ENCODE measurements around the gene TAS2R38.

DNA sequence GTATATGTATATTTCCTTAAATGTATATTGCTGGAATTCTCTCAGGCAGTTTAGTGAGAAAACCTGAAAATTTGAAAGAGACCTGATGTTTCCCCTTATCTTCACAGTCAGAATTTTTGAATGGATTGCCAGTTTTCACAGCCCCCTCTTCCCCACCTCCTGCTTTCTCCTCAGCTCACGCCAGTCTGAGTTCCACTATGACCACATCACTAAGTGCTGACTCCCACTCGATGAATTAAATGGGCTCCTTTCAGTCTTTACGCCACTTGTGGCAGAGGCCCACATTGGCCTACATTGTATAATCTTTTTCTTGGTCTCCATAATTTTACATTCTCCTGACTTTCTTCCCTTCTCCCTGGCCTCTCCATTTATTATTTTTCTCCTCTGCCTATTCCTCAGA, 23.7 kb downstream of the TAS2R38 start:
- TF ChIP-seq, protein P1, sequence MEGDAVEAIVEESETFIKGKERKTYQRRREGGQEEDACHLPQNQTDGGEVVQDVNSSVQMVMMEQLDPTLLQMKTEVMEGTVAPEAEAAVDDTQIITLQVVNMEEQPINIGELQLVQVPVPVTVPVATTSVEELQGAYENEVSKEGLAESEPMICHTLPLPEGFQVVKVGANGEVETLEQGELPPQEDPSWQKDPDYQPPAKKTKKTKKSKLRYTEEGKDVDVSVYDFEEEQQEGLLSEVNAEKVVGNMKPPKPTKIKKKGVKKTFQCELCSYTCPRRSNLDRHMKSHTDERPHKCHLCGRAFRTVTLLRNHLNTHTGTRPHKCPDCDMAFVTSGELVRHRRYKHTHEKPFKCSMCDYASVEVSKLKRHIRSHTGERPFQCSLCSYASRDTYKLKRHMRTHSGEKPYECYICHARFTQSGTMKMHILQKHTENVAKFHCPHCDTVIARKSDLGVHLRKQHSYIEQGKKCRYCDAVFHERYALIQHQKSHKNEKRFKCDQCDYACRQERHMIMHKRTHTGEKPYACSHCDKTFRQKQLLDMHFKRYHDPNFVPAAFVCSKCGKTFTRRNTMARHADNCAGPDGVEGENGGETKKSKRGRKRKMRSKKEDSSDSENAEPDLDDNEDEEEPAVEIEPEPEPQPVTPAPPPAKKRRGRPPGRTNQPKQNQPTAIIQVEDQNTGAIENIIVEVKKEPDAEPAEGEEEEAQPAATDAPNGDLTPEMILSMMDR (IDR thresholded peaks at IDR 0.05): no peak
- TF ChIP-seq POLR2A (IDR thresholded peaks at IDR 0.05): no peak
- no peak for TF ChIP-seq EP300 (IDR thresholded peaks at IDR 0.05)

Data from stomach (tissue), 4 donors.